NCI-H524 (cell line): ENCODE data around the gene SVEP1.
"Not testable (repeated sequence)": the region's sequence is repeated elsewhere in the genome, so short reads cannot be mapped to it uniquely, and the experiment has no call there.

Experiments used
- DNase-seq, 2 experiments: peaks; one replicate each; lab custom pipeline; 2025; lab: John Stamatoyannopoulos, UW

Gene SVEP1

GRCh38 chr9:110443866-110444220 lies 135.7 kb downstream of the SVEP1 start:
- DNase-seq, result no peak

GRCh38 chr9:110443146-110443865 lies 136.2 kb downstream of the SVEP1 start:
- DNase-seq, result peak; percentile 86 to 97

GRCh38 chr9:110440796-110441195 lies 138.7 kb downstream of the SVEP1 start:
- no peak for DNase-seq

- no peak for DNase-seq
These were observed 139.4 kb downstream of the SVEP1 start for GRCh38 chr9:110440172-110440571.

GRCh38 chr9:110432253-110432652 lies 147.3 kb downstream of the SVEP1 start:
- DNase-seq, result no peak

- peak in 1 of 2 experiments; percentile 19 for DNase-seq
These were observed 150.1 kb downstream of the SVEP1 start for GRCh38 chr9:110429453-110429852.

GRCh38 chr9:110427497-110428104 lies 151.9 kb downstream of the SVEP1 start:
- DNase-seq, result peak; percentile 12 to 69

- DNase-seq, result no peak
These were observed 153.4 kb downstream of the SVEP1 start for GRCh38 chr9:110426052-110426709.

GRCh38 chr9:110414471-110414870 lies 165.1 kb downstream of the SVEP1 start:
- DNase-seq, result no peak

- no peak for DNase-seq
These were observed 168.6 kb downstream of the SVEP1 start for GRCh38 chr9:110410961-110411360.

- DNase-seq, result no peak
These were observed 170.9 kb downstream of the SVEP1 start for GRCh38 chr9:110408598-110408997.

GRCh38 chr9:110405858-110406443 lies 173.6 kb downstream of the SVEP1 start:
- DNase-seq, result no peak

- DNase-seq, result no peak
These were observed 175.1 kb downstream of the SVEP1 start for GRCh38 chr9:110404473-110404872.

GRCh38 chr9:110399983-110400382 lies 179.6 kb downstream of the SVEP1 start:
- DNase-seq, result no peak

- not testable (repeated sequence) for DNase-seq
These were observed 180.5 kb downstream of the SVEP1 start for GRCh38 chr9:110398992-110399391.

- no peak for DNase-seq
These were observed 187.6 kb downstream of the SVEP1 start for GRCh38 chr9:110391826-110392485.

- DNase-seq, result no peak
These were observed 190.3 kb downstream of the SVEP1 start for GRCh38 chr9:110389148-110389750.

GRCh38 chr9:110383491-110383890 lies 196.1 kb downstream of the SVEP1 start:
- no peak for DNase-seq

GRCh38 chr9:110382731-110383130 lies 196.8 kb downstream of the SVEP1 start:
- no peak for DNase-seq

GRCh38 chr9:110371411-110372007 lies 208.0 kb downstream of the SVEP1 start:
- DNase-seq, result no peak

- no peak for DNase-seq
These were observed 209.2 kb downstream of the SVEP1 start for GRCh38 chr9:110370315-110370714.

- DNase-seq, result no peak
These were observed 215.1 kb downstream of the SVEP1 start for GRCh38 chr9:110364451-110364850.
